ENCODE measurements around the gene SNORC. TPM values are rescaled to one million over a fixed set of nuclear protein-coding genes. Genes with fewer than 3 reads are reported as not detected.

Gene SNORC
- total RNA-seq, 1 donor from 2014 or later = 0.96 TPM

GRCh38 chr2:232866104-232866503 is 4.0 kb upstream of the SNORC start:
- no peak for ATAC-seq
- H3K36me3 ChIP-seq = peaks cover 5% of the 10 kb centered on the region
- H3K9me3 ChIP-seq = no peaks in the 10 kb centered on the region
- TF ChIP-seq CTCF (IDR thresholded peaks at IDR 0.05) = no peak
- no peaks in the 10 kb centered on the region for H3K27me3 ChIP-seq
- intact Hi-C loops (cut with DNase I) = no loop called here
- DNase-seq = no peak
- no peak overlapping the region for H3K27ac ChIP-seq
- no peaks in the 10 kb centered on the region for H3K4me1 ChIP-seq
- no peak overlapping the region for H3K4me3 ChIP-seq

GRCh38 chr2:232869138-232870017 is 686 bp upstream of the SNORC start:
- Histone ChIP-seq H3K27ac (no peak overlapping the region), H3K27me3 (no peaks in the 10 kb centered on the region), H3K4me1 (no peaks in the 10 kb centered on the region), H3K36me3 (no peaks in the 10 kb centered on the region), H3K9me3 (no peaks in the 10 kb centered on the region), H3K4me3 (no peak overlapping the region)
- TF ChIP-seq CTCF (IDR thresholded peaks at IDR 0.05) = no peak
- ATAC-seq (no peak), DNase-seq (no peak)
- intact Hi-C loops (cut with DNase I) = no loop called here

GRCh38 chr2:232870766-232871371 is 805 bp downstream of the SNORC start:
- H3K9me3 ChIP-seq = no peaks in the 10 kb centered on the region
- DNase-seq = peak; percentile 50
- H3K4me3 ChIP-seq = no peak overlapping the region
- ATAC-seq = no peak
- peaks cover 14% of the 10 kb centered on the region for H3K27me3 ChIP-seq
- no peak for TF ChIP-seq CTCF (IDR thresholded peaks at IDR 0.05)
- intact Hi-C loops (cut with DNase I) = no loop called here
- no peaks in the 10 kb centered on the region for H3K36me3 ChIP-seq
- H3K4me1 ChIP-seq = peaks cover 3% of the 10 kb centered on the region
- no peak overlapping the region for H3K27ac ChIP-seq

- no peak overlapping the region for H3K4me3 ChIP-seq
- ATAC-seq = no peak
- H3K36me3 ChIP-seq = no peaks in the 10 kb centered on the region
- peaks cover 4% of the 10 kb centered on the region for H3K4me1 ChIP-seq
- TF ChIP-seq CTCF (IDR thresholded peaks at IDR 0.05) = no peak
- intact Hi-C loops (cut with DNase I) = no loop called here
- no peak overlapping the region for H3K27ac ChIP-seq
- no peaks in the 10 kb centered on the region for H3K9me3 ChIP-seq
- H3K27me3 ChIP-seq = peaks cover 19% of the 10 kb centered on the region
- DNase-seq = no peak
Observed at GRCh38 chr2:232871418-232871834, 1.4 kb downstream of the SNORC start.

GRCh38 chr2:232871835-232872736 is 2.0 kb downstream of the SNORC start:
- DNase-seq (peak; percentile 48), ATAC-seq (no peak)
- no peak for TF ChIP-seq CTCF (IDR thresholded peaks at IDR 0.05)
- intact Hi-C loops (cut with DNase I) = no loop called here
- Histone ChIP-seq H3K36me3 (no peaks in the 10 kb centered on the region), H3K9me3 (no peaks in the 10 kb centered on the region), H3K4me3 (no peak overlapping the region), H3K27me3 (peaks cover 26% of the 10 kb centered on the region), H3K27ac (no peak overlapping the region), H3K4me1 (peaks cover 4% of the 10 kb centered on the region)

Measured in upper lobe of right lung (tissue), 1 donor.